Measurements from ENCODE around the gene SPATA13.
"Not testable (repeated sequence)": the region's sequence is repeated elsewhere in the genome, so short reads cannot be mapped to it uniquely, and the experiment has no call there.

SPATA13 gene

GRCh38 chr13:24349778-24350664, 189.5 kb downstream of the SPATA13 start:
- not testable (repeated sequence) for H3K36me3 Mint-ChIP-seq (ENCODE audit: low read depth); H3K4me3 Mint-ChIP-seq; H3K27ac Mint-ChIP-seq; H3K4me1 Mint-ChIP-seq (ENCODE audit: low read depth); DNase-seq (ENCODE audit: low spot score); H3K27me3 Mint-ChIP-seq (ENCODE audit: low read depth); H3K9me3 Mint-ChIP-seq

GRCh38 chr13:24351423-24351822, 190.9 kb downstream of the SPATA13 start:
- DNase-seq (ENCODE audit: low spot score): no peak
- no peaks in the 10 kb centered on the region for H3K9me3 Mint-ChIP-seq
- H3K4me3 Mint-ChIP-seq: no peak overlapping the region
- no peaks in the 10 kb centered on the region for H3K4me1 Mint-ChIP-seq (ENCODE audit: low read depth)
- no peaks in the 10 kb centered on the region for H3K36me3 Mint-ChIP-seq (ENCODE audit: low read depth)
- H3K27ac Mint-ChIP-seq: no peak overlapping the region
- H3K27me3 Mint-ChIP-seq (ENCODE audit: low read depth): peaks cover 2% of the 10 kb centered on the region

GRCh38 chr13:24353736-24354135, 193.2 kb downstream of the SPATA13 start:
- no peak for DNase-seq (ENCODE audit: low spot score)
- H3K9me3 Mint-ChIP-seq: no peaks in the 10 kb centered on the region
- no peaks in the 10 kb centered on the region for H3K27me3 Mint-ChIP-seq (ENCODE audit: low read depth)
- H3K4me1 Mint-ChIP-seq (ENCODE audit: low read depth): no peaks in the 10 kb centered on the region
- no peaks in the 10 kb centered on the region for H3K36me3 Mint-ChIP-seq (ENCODE audit: low read depth)
- no peak overlapping the region for H3K27ac Mint-ChIP-seq
- no peak overlapping the region for H3K4me3 Mint-ChIP-seq

GRCh38 chr13:24355103-24355502, 194.6 kb downstream of the SPATA13 start:
- no peak overlapping the region for H3K4me3 Mint-ChIP-seq
- no peaks in the 10 kb centered on the region for H3K9me3 Mint-ChIP-seq
- H3K27ac Mint-ChIP-seq: no peak overlapping the region
- no peak for DNase-seq (ENCODE audit: low spot score)
- H3K4me1 Mint-ChIP-seq (ENCODE audit: low read depth): no peaks in the 10 kb centered on the region
- H3K27me3 Mint-ChIP-seq (ENCODE audit: low read depth): no peaks in the 10 kb centered on the region
- H3K36me3 Mint-ChIP-seq (ENCODE audit: low read depth): no peaks in the 10 kb centered on the region

- H3K36me3 Mint-ChIP-seq (ENCODE audit: low read depth): no peaks in the 10 kb centered on the region
- H3K4me1 Mint-ChIP-seq (ENCODE audit: low read depth): no peaks in the 10 kb centered on the region
- no peak overlapping the region for H3K27ac Mint-ChIP-seq
- no peak overlapping the region for H3K4me3 Mint-ChIP-seq
- no peak for DNase-seq (ENCODE audit: low spot score)
- no peaks in the 10 kb centered on the region for H3K27me3 Mint-ChIP-seq (ENCODE audit: low read depth)
- no peaks in the 10 kb centered on the region for H3K9me3 Mint-ChIP-seq
Measured at GRCh38 chr13:24356270-24356669, 195.8 kb downstream of the SPATA13 start.

Measured in T-helper 2 cell treated with Interferon-gamma antibody and Interleukin-4, amounts not matched to agents 5 μg/mL and 100 μg/mL, for 36 hours (primary cell).